Panc1 (cell line): Measurements from ENCODE around the gene WNK4. TPM values are rescaled to one million over a fixed set of nuclear protein-coding genes. Genes with fewer than 3 reads are reported as not detected.

Experiments
- ATAC-seq: fragments of 200-7000 bp; cut with Tn5 transposase; 2 replicates; pipeline ENCODE4 v1.9.1; 2020; ENCODE audit warnings: mild to moderate bottlenecking, moderate library complexity
- BruUV-seq: library from RNA; stranded (reverse); fragments of 400-500 nt; replicated peaks from 2 replicates; lab custom pipeline; 2021; lab: Mats Ljungman, UMichigan
- CTCF ChIA-PET: fragments of 300-600 bp; sonication (Branson Sonifier 250); formaldehyde crosslinking; loops from one replicate; lab custom pipeline; 2022; ENCODE audit warnings: antibody characterized with exemption; lab: Charles Lee
- POLR2A ChIA-PET: fragments of 300-600 bp; sonication (Branson Sonifier 250); formaldehyde crosslinking; loops from one replicate; lab custom pipeline; 2022; ENCODE audit warnings: antibody characterized with exemption; lab: Charles Lee
- DNase-seq: peaks from one replicate; pipeline ENCODE4 v3.0.0-alpha.2; 2010; ENCODE audit warnings: low read depth, low spot score
- H3K27ac ChIP-seq: 2 replicates; pipeline ENCODE4 v1.5.1; 2011; ENCODE audit warnings: mild to moderate bottlenecking, low read length, inconsistent platforms
- H3K27me3 ChIP-seq: fragments of 200-500 bp; sonication (Bioruptor generic); 2 replicates; pipeline ENCODE4 v1.6.0; 2014; ENCODE audit warnings: low read length, inconsistent platforms; ENCODE audit not compliant: control insufficient read depth, insufficient read depth
- H3K36me3 ChIP-seq: fragments of 200-500 bp; sonication (Bioruptor generic); 2 replicates; pipeline ENCODE4 v1.5.1; 2014; ENCODE audit warnings: inconsistent platforms, mild to moderate bottlenecking, low read length, moderate library complexity; ENCODE audit not compliant: control insufficient read depth, insufficient read depth
- H3K4me1 ChIP-seq: 2 replicates; pipeline ENCODE4 v1.5.1; 2011; ENCODE audit warnings: inconsistent platforms, mild to moderate bottlenecking, low read length, moderate library complexity; ENCODE audit not compliant: control insufficient read depth, insufficient read depth
- H3K4me3 ChIP-seq, 2 experiments: 2 replicates each; pipeline ENCODE4 v1.5.1; 2011 to 2012; ENCODE audit warnings: low read depth in 2 of 2, low read length in 2 of 2, mild to moderate bottlenecking in 2 of 2, inconsistent platforms in 1 of 2, moderate library complexity in 1 of 2
- H3K9me3 ChIP-seq: fragments of 200-500 bp; sonication (Bioruptor generic); 2 replicates; pipeline ENCODE4 v1.5.1; 2014; ENCODE audit warnings: low read depth, mild to moderate bottlenecking, inconsistent platforms, low read length, moderate library complexity; ENCODE audit not compliant: control insufficient read depth, insufficient read depth
- CTCF ChIP-seq: fragments of 450-650 bp; IDR thresholded peaks from 2 replicates; pipeline ENCODE4 v1.5.1; 2017; ENCODE audit warnings: mild to moderate bottlenecking
- POLR2AphosphoS5 ChIP-seq: IDR thresholded peaks from 2 replicates; pipeline ENCODE4 v1.6.1; 2012; ENCODE audit warnings: mild to moderate bottlenecking, low read depth, low read length, moderate library complexity
- SIN3A ChIP-seq: IDR thresholded peaks from 2 replicates; pipeline ENCODE4 v1.6.1; 2012; ENCODE audit warnings: low read depth, mild to moderate bottlenecking, low read length, moderate library complexity, borderline replicate concordance; ENCODE audit not compliant: insufficient read depth
- TCF7L2 ChIP-seq: IDR thresholded peaks from 2 replicates; pipeline ENCODE4 v1.6.1; 2011; ENCODE audit warnings: mild to moderate bottlenecking, low read depth, low read length, inconsistent platforms
- in situ Hi-C: cut with HindIII; loops from 2 replicates; pipeline ENCODE4 v1.10.0; 2016; ENCODE audit warnings: low sequenced_read_pairs, low pct_unique_long_range_greater_than_20kb
- intact Hi-C: fragments of 100-400 bp; cut with micrococcal nuclease; formaldehyde crosslinking; loops from one replicate; pipeline ENCODE4 v1.10.0; 2022; ENCODE audit not compliant: unreplicated experiment
- total RNA-seq: library from RNA; stranded (reverse); gene quantifications from one replicate; pipeline ENCODE4 v1.2.1, GENCODE V29; 2021; ENCODE audit not compliant: unreplicated experiment
- TF ChIP-seq, protein P1 (sequence below), 2 experiments: IDR thresholded peaks; 2 replicates each; pipeline ENCODE4 v1.6.1; 2011 to 2012; ENCODE audit warnings: low read depth in 2 of 2, control low read depth in 1 of 2, low read length in 1 of 2, mild to moderate bottlenecking in 1 of 2, moderate library complexity in 1 of 2; ENCODE audit not compliant: insufficient read depth in 1 of 2

The WNK4 gene
- total RNA-seq, 1 experiment from 2014 or later = 3.5 TPM

DNA sequence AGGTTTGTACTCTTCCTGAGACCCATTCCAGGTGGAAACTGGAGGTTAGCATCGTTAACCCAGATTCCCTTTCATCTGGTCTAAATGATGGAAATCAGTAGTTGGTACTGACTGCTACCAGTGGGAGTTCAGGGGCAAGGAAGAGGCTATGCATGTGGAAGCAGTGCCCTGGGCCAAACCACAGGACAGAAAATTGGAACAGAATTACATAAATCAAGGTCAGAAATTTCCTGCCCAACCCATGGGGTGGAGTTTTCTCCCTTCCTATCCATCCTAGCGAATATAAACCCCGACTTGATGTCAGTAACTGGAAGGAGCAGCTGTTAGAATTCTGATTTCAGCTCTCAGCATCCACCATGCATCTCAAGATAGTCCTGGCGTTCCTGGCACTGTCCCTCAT is 63.9 kb downstream of the WNK4 start, which contains the start of gene AOC2:
TSS of gene AOC2 (plus strand) at position 310 of the 400 bp plus-strand sequence. CDS start at position 357, 47 bp downstream.
- ChIA-PET CTCF (interaction anchor here (0.6 kb wide), 1 partner anchor 137 kb away, joined by 3 read pairs; no protein-coding TSS in a partner anchor), POLR2A (no interaction called here)
- in situ Hi-C loops = no loop called here
- no peaks in the 10 kb centered on the region for H3K4me1 ChIP-seq
- H3K27ac ChIP-seq = no peak within 1 kb of the TSS
- no peak within 1 kb of the TSS for H3K4me3 ChIP-seq
- DNase-seq = no peak
- H3K27me3 ChIP-seq = no peaks in the 10 kb centered on the region
- no peak for ATAC-seq
- peaks cover 6% of the 10 kb centered on the region for H3K36me3 ChIP-seq
- BruUV-seq = no TSS peak
- H3K9me3 ChIP-seq = no peaks in the 10 kb centered on the region
- intact Hi-C loops = no loop called here
- no peak for TF ChIP-seq SIN3A
- TF ChIP-seq POLR2AphosphoS5 = no peak
- no peak for TF ChIP-seq CTCF
- TF ChIP-seq, protein P1, sequence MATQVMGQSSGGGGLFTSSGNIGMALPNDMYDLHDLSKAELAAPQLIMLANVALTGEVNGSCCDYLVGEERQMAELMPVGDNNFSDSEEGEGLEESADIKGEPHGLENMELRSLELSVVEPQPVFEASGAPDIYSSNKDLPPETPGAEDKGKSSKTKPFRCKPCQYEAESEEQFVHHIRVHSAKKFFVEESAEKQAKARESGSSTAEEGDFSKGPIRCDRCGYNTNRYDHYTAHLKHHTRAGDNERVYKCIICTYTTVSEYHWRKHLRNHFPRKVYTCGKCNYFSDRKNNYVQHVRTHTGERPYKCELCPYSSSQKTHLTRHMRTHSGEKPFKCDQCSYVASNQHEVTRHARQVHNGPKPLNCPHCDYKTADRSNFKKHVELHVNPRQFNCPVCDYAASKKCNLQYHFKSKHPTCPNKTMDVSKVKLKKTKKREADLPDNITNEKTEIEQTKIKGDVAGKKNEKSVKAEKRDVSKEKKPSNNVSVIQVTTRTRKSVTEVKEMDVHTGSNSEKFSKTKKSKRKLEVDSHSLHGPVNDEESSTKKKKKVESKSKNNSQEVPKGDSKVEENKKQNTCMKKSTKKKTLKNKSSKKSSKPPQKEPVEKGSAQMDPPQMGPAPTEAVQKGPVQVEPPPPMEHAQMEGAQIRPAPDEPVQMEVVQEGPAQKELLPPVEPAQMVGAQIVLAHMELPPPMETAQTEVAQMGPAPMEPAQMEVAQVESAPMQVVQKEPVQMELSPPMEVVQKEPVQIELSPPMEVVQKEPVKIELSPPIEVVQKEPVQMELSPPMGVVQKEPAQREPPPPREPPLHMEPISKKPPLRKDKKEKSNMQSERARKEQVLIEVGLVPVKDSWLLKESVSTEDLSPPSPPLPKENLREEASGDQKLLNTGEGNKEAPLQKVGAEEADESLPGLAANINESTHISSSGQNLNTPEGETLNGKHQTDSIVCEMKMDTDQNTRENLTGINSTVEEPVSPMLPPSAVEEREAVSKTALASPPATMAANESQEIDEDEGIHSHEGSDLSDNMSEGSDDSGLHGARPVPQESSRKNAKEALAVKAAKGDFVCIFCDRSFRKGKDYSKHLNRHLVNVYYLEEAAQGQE (IDR thresholded peaks at IDR 0.05; ENCODE audit: insufficient read depth in 1 of 2, low read depth in 2 of 2, low read length in 1 of 2) = no peak
- no peak for TF ChIP-seq TCF7L2

GRCh38 chr17:42844761-42845555 is 64.5 kb downstream of the WNK4 start:
- H3K27ac ChIP-seq = no peak overlapping the region
- CTCF ChIA-PET = interaction anchor here (1.0 kb wide), 1 partner anchor 84 kb away, joined by 3 read pairs; no protein-coding TSS in a partner anchor
- in situ Hi-C loops = no loop called here
- H3K4me1 ChIP-seq = no peaks in the 10 kb centered on the region
- DNase-seq (no peak), ATAC-seq (no peak)
- BruUV-seq = no TSS peak
- POLR2A ChIA-PET = no interaction called here
- H3K9me3 ChIP-seq = no peaks in the 10 kb centered on the region
- H3K4me3 ChIP-seq = no peak overlapping the region
- TF ChIP-seq, protein P1 (IDR thresholded peaks at IDR 0.05; ENCODE audit: insufficient read depth in 1 of 2, low read depth in 2 of 2, low read length in 1 of 2) = no peak
- no peak for TF ChIP-seq CTCF
- TF ChIP-seq SIN3A = no peak
- no peak for TF ChIP-seq POLR2AphosphoS5
- TF ChIP-seq TCF7L2 = no peak
- intact Hi-C loops = loop anchor here (5.0 kb wide), 1 partner anchor 92 kb away; no protein-coding TSS in a partner anchor
- peaks cover 4% of the 10 kb centered on the region; the same call in 1 of the 2 replicates for H3K36me3 ChIP-seq
- no peaks in the 10 kb centered on the region for H3K27me3 ChIP-seq
